BLaER1 treated with 17β-estradiol and CSF1 and Interleukin-3, amounts not matched to agents 10 nM and 100 nM (cell line): ENCODE data around the gene HSPG2.
"Not testable (repeated sequence)": the region's sequence is repeated elsewhere in the genome, so short reads cannot be mapped to it uniquely, and the experiment has no call there.

ENCODE experiments used
- H3K27ac ChIP-seq, 11 experiments: shearing (Covaris generic); formaldehyde crosslinking; 2 replicates each; pipeline ENCODE4 v1.8.1; 2022
- H3K27me3 ChIP-seq, 11 experiments: shearing (Covaris generic); formaldehyde crosslinking; 2 replicates each; pipeline ENCODE4 v1.8.1; 2022
- H3K36me3 ChIP-seq, 11 experiments: shearing (Covaris generic); formaldehyde crosslinking; 2 replicates each; pipeline ENCODE4 v1.8.1; 2022
- H3K4me1 ChIP-seq, 10 experiments: shearing (Covaris generic); formaldehyde crosslinking; 2 replicates each; pipeline ENCODE4 v1.8.1; 2022
- H3K4me2 ChIP-seq, 11 experiments: shearing (Covaris generic); formaldehyde crosslinking; 2 replicates each; pipeline ENCODE4 v1.8.1; 2022
- H3K4me3 ChIP-seq, 10 experiments: shearing (Covaris generic); formaldehyde crosslinking; 2 replicates each; pipeline ENCODE4 v1.8.1; 2022
- H3K9ac ChIP-seq, 11 experiments: shearing (Covaris generic); formaldehyde crosslinking; 2 replicates each; pipeline ENCODE4 v1.8.1; 2022
- H3K9me3 ChIP-seq, 11 experiments: shearing (Covaris generic); formaldehyde crosslinking; replicated peaks in 1 of 11; 2 replicates each; pipeline ENCODE4 v1.8.1; 2022
- H4K20me1 ChIP-seq, 11 experiments: shearing (Covaris generic); formaldehyde crosslinking; 2 replicates each; pipeline ENCODE4 v1.8.1; 2022
- Cebpa-rat ChIP-seq, 11 experiments: shearing (Covaris generic); IDR thresholded peaks; 2 replicates each; pipeline ENCODE4 v1.8.1; 2022

Gene HSPG2

DNA sequence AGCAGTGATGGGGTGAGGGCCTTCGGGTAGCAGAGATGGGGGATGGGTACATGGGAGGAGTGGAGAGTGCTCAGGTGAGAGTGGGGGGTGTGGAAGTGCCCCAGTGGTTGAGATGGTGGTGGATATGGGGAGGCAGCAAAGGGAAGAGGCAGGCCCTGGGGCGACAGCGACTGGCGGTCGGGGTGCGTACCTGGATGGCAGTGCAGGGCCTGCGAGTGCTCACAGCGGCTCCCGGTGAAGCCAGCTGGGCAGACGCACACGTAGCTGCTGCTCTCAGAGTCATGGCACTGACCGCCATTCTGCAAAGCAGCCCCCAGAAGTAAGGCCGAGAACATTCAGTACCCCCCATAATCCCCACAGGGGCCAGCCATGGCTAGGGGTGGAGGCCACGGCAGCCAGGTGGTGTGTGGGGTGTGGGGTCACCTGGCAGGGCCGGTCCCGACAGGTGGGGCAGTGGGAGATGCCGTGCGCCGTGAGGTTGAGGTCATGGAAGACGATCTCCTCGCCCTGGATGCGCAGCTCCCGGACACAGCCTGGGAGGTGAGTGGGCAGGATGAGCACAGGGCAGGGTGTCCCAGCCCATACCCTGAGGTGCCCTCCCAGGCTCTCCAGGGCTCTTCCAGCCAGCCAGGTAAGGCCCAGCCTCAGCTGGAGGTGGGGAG, 106.2 kb downstream of the HSPG2 start:
- Histone ChIP-seq H3K27me3 (no peaks in the 10 kb centered on the region), H3K9ac (no peak overlapping the region), H3K27ac (no peak overlapping the region), H3K4me3 (no peak overlapping the region), H3K4me1 (peaks cover 0 to 5% (median 0%) of the 10 kb centered on the region in 10 experiments; a peak in 1 of 20 replicates), H3K9me3 (peaks cover 13 to 22% (median 19%) of the 10 kb centered on the region in 11 experiments), H3K36me3 (peaks cover 35 to 97% (median 81%) of the 10 kb centered on the region in 11 experiments), H4K20me1 (peaks cover 0 to 15% (median 0%) of the 10 kb centered on the region in 11 experiments; a peak in 1 of 22 replicates), H3K4me2 (no peak overlapping the region)
- no peak for TF ChIP-seq Cebpa-rat (IDR thresholded peaks at IDR 0.05)

DNA sequence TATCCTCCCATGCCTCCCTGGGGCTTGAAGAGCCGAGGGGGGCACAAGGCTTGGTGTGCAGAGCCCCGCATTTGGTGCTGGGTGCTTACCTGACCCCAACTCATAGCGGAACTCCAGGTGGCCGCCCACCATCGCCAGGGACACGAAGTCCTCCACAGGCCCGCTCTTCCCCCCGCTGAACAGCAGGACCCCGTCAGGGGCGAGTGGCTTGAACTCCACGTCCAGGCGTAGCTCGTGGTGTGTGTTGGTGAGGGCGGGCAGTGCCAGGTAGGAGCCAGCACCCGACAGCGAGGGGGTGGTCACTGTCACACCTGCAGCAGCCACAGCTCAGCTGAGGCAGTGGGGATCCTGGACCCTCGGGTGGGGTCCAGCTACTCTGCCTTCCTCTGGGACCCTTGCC, 107.8 kb downstream of the HSPG2 start:
- Histone ChIP-seq H3K4me1 (peaks cover 1 to 11% (median 3%) of the 10 kb centered on the region in 10 experiments; a peak in 15 of 20 replicates), H3K27ac (no peak overlapping the region), H3K4me2 (no peak overlapping the region), H4K20me1 (peaks cover 0 to 15% (median 0%) of the 10 kb centered on the region in 11 experiments; a peak in 1 of 22 replicates), H3K27me3 (no peaks in the 10 kb centered on the region), H3K4me3 (no peak overlapping the region), H3K9ac (no peak overlapping the region), H3K36me3 (peaks cover 23 to 94% (median 72%) of the 10 kb centered on the region in 11 experiments), H3K9me3 (peaks cover 4 to 11% (median 10%) of the 10 kb centered on the region in 11 experiments)
- TF ChIP-seq Cebpa-rat (IDR thresholded peaks at IDR 0.05) = no peak

- no peak for TF ChIP-seq Cebpa-rat (IDR thresholded peaks at IDR 0.05)
- Histone ChIP-seq H3K27me3 (no peaks in the 10 kb centered on the region), H3K4me2 (no peak overlapping the region), H3K9ac (no peak overlapping the region), H3K4me3 (no peak overlapping the region), H3K4me1 (peaks cover 6 to 18% (median 10%) of the 10 kb centered on the region in 10 experiments; a peak in 16 of 20 replicates), H3K27ac (no peak overlapping the region), H3K9me3 (peaks cover 0 to 5% (median 4%) of the 10 kb centered on the region in 11 experiments; a peak in 18 of 22 replicates), H4K20me1 (peaks cover 0 to 15% (median 0%) of the 10 kb centered on the region in 11 experiments; a peak in 1 of 22 replicates), H3K36me3 (peaks cover 17 to 94% (median 66%) of the 10 kb centered on the region in 11 experiments)
Measured at GRCh38 chr1:21828506-21829210, 108.5 kb downstream of the HSPG2 start.

DNA sequence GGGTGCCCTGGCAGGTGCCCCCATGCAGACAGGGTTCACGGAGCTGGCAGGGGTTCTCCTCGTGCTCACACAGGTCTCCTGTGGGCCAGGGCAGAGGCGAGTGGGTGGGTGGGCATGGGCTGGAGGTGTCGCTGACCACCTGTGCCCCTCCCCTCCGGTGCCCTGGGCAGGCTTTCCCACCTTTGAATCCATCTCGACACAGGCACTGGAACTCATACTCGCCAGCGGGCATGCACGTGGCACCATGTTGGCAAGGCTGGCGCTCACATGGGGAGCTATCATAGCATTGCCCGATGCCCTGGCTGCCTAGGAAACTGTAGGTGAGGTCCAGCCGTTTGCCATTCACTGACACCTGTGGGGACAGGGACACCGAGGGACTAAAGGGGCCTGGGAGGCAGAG, 109.0 kb downstream of the HSPG2 start:
- H3K4me2 ChIP-seq = no peak overlapping the region
- H4K20me1 ChIP-seq = peaks cover 0 to 15% (median 0%) of the 10 kb centered on the region in 11 experiments; a peak in 1 of 22 replicates
- H3K4me3 ChIP-seq = no peak overlapping the region
- no peaks in the 10 kb centered on the region for H3K9me3 ChIP-seq
- H3K27me3 ChIP-seq = no peaks in the 10 kb centered on the region
- no peak for TF ChIP-seq Cebpa-rat (IDR thresholded peaks at IDR 0.05)
- H3K27ac ChIP-seq = no peak overlapping the region
- H3K4me1 ChIP-seq = peaks cover 8 to 23% (median 15%) of the 10 kb centered on the region in 10 experiments; a peak in 16 of 20 replicates
- peaks cover 11 to 94% (median 64%) of the 10 kb centered on the region in 11 experiments; a peak in 21 of 22 replicates for H3K36me3 ChIP-seq
- no peak overlapping the region for H3K9ac ChIP-seq

DNA sequence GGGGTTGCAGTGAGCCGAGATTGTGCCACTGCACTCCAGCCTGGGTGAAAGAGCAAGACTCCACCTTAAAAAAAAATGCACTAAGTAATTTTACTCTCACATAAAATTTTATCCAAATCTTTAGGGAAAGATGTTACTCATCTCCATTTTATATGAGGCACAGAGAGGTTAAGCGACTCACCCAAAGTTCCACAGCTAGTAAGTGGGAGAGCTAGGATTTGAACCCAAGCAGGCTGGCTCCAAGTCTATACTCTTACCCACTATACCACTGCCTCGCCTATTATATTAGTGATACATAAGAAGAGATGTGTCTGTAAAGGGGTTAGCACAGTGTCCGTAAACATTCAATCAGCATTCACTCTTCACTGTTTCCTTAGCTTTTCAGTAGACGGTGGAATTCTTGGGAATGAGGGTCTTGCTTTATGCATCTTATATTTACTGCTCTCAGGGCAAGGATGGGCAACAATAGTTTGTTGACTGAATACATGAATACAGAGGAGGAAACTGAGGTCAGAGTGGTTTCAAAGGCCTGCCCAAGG, 109.9 kb downstream of the HSPG2 start:
- TF ChIP-seq Cebpa-rat (IDR thresholded peaks at IDR 0.05) = no peak
- Histone ChIP-seq H3K36me3 (peaks cover 6 to 90% (median 60%) of the 10 kb centered on the region in 11 experiments; a peak in 21 of 22 replicates), H3K4me2 (no peak overlapping the region), H3K4me3 (no peak overlapping the region), H3K27me3 (no peaks in the 10 kb centered on the region), H4K20me1 (peaks cover 0 to 15% (median 0%) of the 10 kb centered on the region in 11 experiments; a peak in 1 of 22 replicates), H3K9ac (no peak overlapping the region), H3K27ac (no peak overlapping the region), H3K9me3 (no peaks in the 10 kb centered on the region), H3K4me1 (peaks cover 8 to 24% (median 15%) of the 10 kb centered on the region in 10 experiments; a peak in 16 of 20 replicates)

DNA sequence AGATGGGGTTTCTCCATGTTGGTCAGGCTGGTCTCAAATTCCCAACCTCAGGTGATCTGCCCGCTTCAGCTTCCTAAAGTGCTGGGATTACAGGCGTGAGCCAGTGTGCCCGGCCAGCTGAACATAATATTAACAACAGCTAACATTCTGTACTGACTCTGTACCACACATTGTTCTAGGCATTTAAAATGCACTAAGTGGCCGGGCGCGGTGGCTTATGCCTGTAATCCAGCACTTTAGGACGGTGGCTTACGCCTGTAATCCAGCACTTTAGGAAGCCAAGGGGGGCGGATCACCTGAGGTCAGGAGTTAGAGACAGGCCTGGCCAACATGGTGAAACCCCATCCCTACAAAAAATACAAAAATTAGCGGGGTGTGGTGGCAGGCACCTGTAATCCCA, 110.4 kb downstream of the HSPG2 start:
- H3K9me3 ChIP-seq, H3K4me3 ChIP-seq, H3K27me3 ChIP-seq, H3K4me2 ChIP-seq, H3K9ac ChIP-seq, H3K27ac ChIP-seq: not testable (repeated sequence)
- H4K20me1 ChIP-seq = peaks cover 0 to 15% (median 0%) of the 10 kb centered on the region in 11 experiments; a peak in 1 of 22 replicates
- H3K36me3 ChIP-seq = peaks cover 6 to 90% (median 55%) of the 10 kb centered on the region in 11 experiments; a peak in 21 of 22 replicates
- peaks cover 8 to 26% (median 15%) of the 10 kb centered on the region in 10 experiments; a peak in 16 of 20 replicates for H3K4me1 ChIP-seq

DNA sequence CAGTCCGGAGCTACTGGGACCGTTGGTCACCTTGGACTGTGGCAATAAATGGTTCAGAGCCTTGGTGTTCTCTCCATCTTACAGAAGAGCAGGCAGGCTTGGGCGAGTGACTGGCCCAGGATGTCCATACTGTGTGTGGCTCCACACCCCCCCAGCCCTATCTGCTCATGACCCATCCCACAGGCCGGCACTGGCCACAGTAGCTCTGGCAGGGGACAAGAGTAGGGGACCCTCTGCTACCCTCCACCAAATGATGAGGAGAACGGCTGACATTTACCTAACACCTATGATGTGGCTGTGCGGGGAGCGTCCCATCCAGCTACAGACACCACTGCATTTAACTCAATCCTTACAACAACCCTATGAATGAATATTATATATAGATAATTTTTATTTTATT, 111.7 kb downstream of the HSPG2 start:
- peaks cover 8 to 26% (median 15%) of the 10 kb centered on the region in 10 experiments; a peak in 16 of 20 replicates for H3K4me1 ChIP-seq
- no peak overlapping the region for H3K27ac ChIP-seq
- no peaks in the 10 kb centered on the region for H3K27me3 ChIP-seq
- no peak overlapping the region for H3K4me3 ChIP-seq
- H3K36me3 ChIP-seq = peaks cover 0 to 91% (median 51%) of the 10 kb centered on the region in 11 experiments; a peak in 21 of 22 replicates
- no peak for TF ChIP-seq Cebpa-rat (IDR thresholded peaks at IDR 0.05)
- H3K4me2 ChIP-seq = no peak overlapping the region
- H4K20me1 ChIP-seq = peaks cover 0 to 15% (median 0%) of the 10 kb centered on the region in 11 experiments; a peak in 1 of 22 replicates
- no peak overlapping the region for H3K9ac ChIP-seq
- H3K9me3 ChIP-seq = no peaks in the 10 kb centered on the region

GRCh38 chr1:21824926-21825325, 112.2 kb downstream of the HSPG2 start:
- no peak overlapping the region for H3K9ac ChIP-seq
- H3K4me2 ChIP-seq = peak overlapping the region in 2 of 11 experiments; percentile 45 to 62; a peak in 2 of 22 replicates
- no peaks in the 10 kb centered on the region for H3K9me3 ChIP-seq
- peaks cover 0 to 15% (median 0%) of the 10 kb centered on the region in 11 experiments; a peak in 1 of 22 replicates for H4K20me1 ChIP-seq
- no peak for TF ChIP-seq Cebpa-rat (IDR thresholded peaks at IDR 0.05)
- H3K27ac ChIP-seq = no peak overlapping the region
- H3K4me3 ChIP-seq = no peak overlapping the region
- peaks cover 8 to 26% (median 15%) of the 10 kb centered on the region in 10 experiments; a peak in 16 of 20 replicates for H3K4me1 ChIP-seq
- H3K27me3 ChIP-seq = no peaks in the 10 kb centered on the region
- H3K36me3 ChIP-seq = peaks cover 0 to 88% (median 50%) of the 10 kb centered on the region in 11 experiments; a peak in 21 of 22 replicates
